CD4-positive, alpha-beta T cell treated with Interleukin-21 for 1 hour (primary cell): ENCODE results near the gene RCBTB2.
A peak's percentile ranks its signal among the peaks of the same experiment; 100 is the strongest.
"Not testable (repeated sequence)": the region's sequence is repeated elsewhere in the genome, so short reads cannot be mapped to it uniquely, and the experiment has no call there.

ENCODE experiments used
- DNase-seq: peaks from one replicate; pipeline ENCODE4 v3.0.0-alpha.2; 2020

RCBTB2 gene

GRCh38 chr13:48492470-48493065 lies 40.3 kb downstream of the RCBTB2 start:
- peak; percentile 85 for DNase-seq

GRCh38 chr13:48492096-48492440 lies 40.8 kb downstream of the RCBTB2 start:
- no peak for DNase-seq

GRCh38 chr13:48491423-48492095 lies 41.3 kb downstream of the RCBTB2 start:
- peak; percentile 33 for DNase-seq

- no peak for DNase-seq
Measured at GRCh38 chr13:48490241-48490640, 42.6 kb downstream of the RCBTB2 start.

GRCh38 chr13:48489666-48490065 lies 43.2 kb downstream of the RCBTB2 start:
- DNase-seq, result no peak

GRCh38 chr13:48488995-48489394 lies 43.9 kb downstream of the RCBTB2 start:
- no peak for DNase-seq

GRCh38 chr13:48487968-48488367 lies 44.9 kb downstream of the RCBTB2 start:
- no peak for DNase-seq

- DNase-seq, result no peak
Measured at GRCh38 chr13:48486836-48487235, 46.0 kb downstream of the RCBTB2 start.

- no peak for DNase-seq
Measured at GRCh38 chr13:48486362-48486761, 46.5 kb downstream of the RCBTB2 start.

GRCh38 chr13:48485432-48485831 lies 47.4 kb downstream of the RCBTB2 start:
- no peak for DNase-seq

- DNase-seq, result no peak
Measured at GRCh38 chr13:48483575-48483974, 49.3 kb downstream of the RCBTB2 start.

- no peak for DNase-seq
Measured at GRCh38 chr13:48478391-48478790, 54.5 kb downstream of the RCBTB2 start.

GRCh38 chr13:48477191-48477855 lies 55.6 kb downstream of the RCBTB2 start:
- DNase-seq, result no peak

- no peak for DNase-seq
Measured at GRCh38 chr13:48476686-48477085, 56.2 kb downstream of the RCBTB2 start.

- no peak for DNase-seq
Measured at GRCh38 chr13:48476215-48476614, 56.7 kb downstream of the RCBTB2 start.

GRCh38 chr13:48475230-48475629 lies 57.6 kb downstream of the RCBTB2 start:
- no peak for DNase-seq

- DNase-seq, result no peak
Measured at GRCh38 chr13:48457578-48458242, 75.2 kb downstream of the RCBTB2 start.

GRCh38 chr13:48456546-48456945 lies 76.3 kb downstream of the RCBTB2 start:
- DNase-seq, result no peak

- not testable (repeated sequence) for DNase-seq
Measured at GRCh38 chr13:48451196-48451595, 81.7 kb downstream of the RCBTB2 start.

GRCh38 chr13:48449656-48450055 lies 83.2 kb downstream of the RCBTB2 start:
- DNase-seq, result no peak

GRCh38 chr13:48448959-48449614 lies 83.8 kb downstream of the RCBTB2 start:
- DNase-seq, result no peak

- no peak for DNase-seq
Measured at GRCh38 chr13:48448285-48448958, 84.5 kb downstream of the RCBTB2 start.

- no peak for DNase-seq
Measured at GRCh38 chr13:48446464-48446863, 86.4 kb downstream of the RCBTB2 start.
